Measurements from ENCODE around the gene OXGR1.

Gene OXGR1

GRCh38 chr13:97015661-97016350, 21.5 kb upstream of the OXGR1 start:
- Histone ChIP-seq H3K36me3 (ENCODE audit: low read depth) (no peaks in the 10 kb centered on the region), H3K27ac (ENCODE audit: poor library complexity, severe bottlenecking) (no peak overlapping the region), H3K4me1 (ENCODE audit: insufficient read depth, poor library complexity, severe bottlenecking) (no peaks in the 10 kb centered on the region), H3K9me3 (ENCODE audit: severe bottlenecking) (no peaks in the 10 kb centered on the region), H3K27me3 (ENCODE audit: insufficient read depth, poor library complexity, severe bottlenecking) (peaks cover 28% of the 10 kb centered on the region), H3K4me3 (ENCODE audit: severe bottlenecking) (no peak overlapping the region)
- TF ChIP-seq, protein P1, sequence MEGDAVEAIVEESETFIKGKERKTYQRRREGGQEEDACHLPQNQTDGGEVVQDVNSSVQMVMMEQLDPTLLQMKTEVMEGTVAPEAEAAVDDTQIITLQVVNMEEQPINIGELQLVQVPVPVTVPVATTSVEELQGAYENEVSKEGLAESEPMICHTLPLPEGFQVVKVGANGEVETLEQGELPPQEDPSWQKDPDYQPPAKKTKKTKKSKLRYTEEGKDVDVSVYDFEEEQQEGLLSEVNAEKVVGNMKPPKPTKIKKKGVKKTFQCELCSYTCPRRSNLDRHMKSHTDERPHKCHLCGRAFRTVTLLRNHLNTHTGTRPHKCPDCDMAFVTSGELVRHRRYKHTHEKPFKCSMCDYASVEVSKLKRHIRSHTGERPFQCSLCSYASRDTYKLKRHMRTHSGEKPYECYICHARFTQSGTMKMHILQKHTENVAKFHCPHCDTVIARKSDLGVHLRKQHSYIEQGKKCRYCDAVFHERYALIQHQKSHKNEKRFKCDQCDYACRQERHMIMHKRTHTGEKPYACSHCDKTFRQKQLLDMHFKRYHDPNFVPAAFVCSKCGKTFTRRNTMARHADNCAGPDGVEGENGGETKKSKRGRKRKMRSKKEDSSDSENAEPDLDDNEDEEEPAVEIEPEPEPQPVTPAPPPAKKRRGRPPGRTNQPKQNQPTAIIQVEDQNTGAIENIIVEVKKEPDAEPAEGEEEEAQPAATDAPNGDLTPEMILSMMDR (IDR thresholded peaks at IDR 0.05; ENCODE audit: poor library complexity, severe bottlenecking): no peak
- no peak for ATAC-seq (ENCODE audit: low read depth)
- no peak for DNase-seq (ENCODE audit: low spot score)

GRCh38 chr13:97012251-97013048, 18.2 kb upstream of the OXGR1 start:
- DNase-seq (ENCODE audit: low spot score) (no peak), ATAC-seq (ENCODE audit: low read depth) (no peak)
- no peaks in the 10 kb centered on the region for H3K4me1 ChIP-seq (ENCODE audit: insufficient read depth, poor library complexity, severe bottlenecking)
- H3K9me3 ChIP-seq (ENCODE audit: severe bottlenecking): no peaks in the 10 kb centered on the region
- no peaks in the 10 kb centered on the region for H3K36me3 ChIP-seq (ENCODE audit: low read depth)
- no peak overlapping the region for H3K4me3 ChIP-seq (ENCODE audit: severe bottlenecking)
- H3K27ac ChIP-seq (ENCODE audit: poor library complexity, severe bottlenecking): no peak overlapping the region
- H3K27me3 ChIP-seq (ENCODE audit: insufficient read depth, poor library complexity, severe bottlenecking): peaks cover 4% of the 10 kb centered on the region
- TF ChIP-seq, protein P1 (IDR thresholded peaks at IDR 0.05; ENCODE audit: poor library complexity, severe bottlenecking): no peak

GRCh38 chr13:97011446-97012131, 17.3 kb upstream of the OXGR1 start:
- Histone ChIP-seq H3K4me1 (ENCODE audit: insufficient read depth, poor library complexity, severe bottlenecking) (no peaks in the 10 kb centered on the region), H3K27me3 (ENCODE audit: insufficient read depth, poor library complexity, severe bottlenecking) (peaks cover 4% of the 10 kb centered on the region), H3K9me3 (ENCODE audit: severe bottlenecking) (no peaks in the 10 kb centered on the region), H3K27ac (ENCODE audit: poor library complexity, severe bottlenecking) (no peak overlapping the region), H3K36me3 (ENCODE audit: low read depth) (no peaks in the 10 kb centered on the region), H3K4me3 (ENCODE audit: severe bottlenecking) (no peak overlapping the region)
- no peak for ATAC-seq (ENCODE audit: low read depth)
- TF ChIP-seq, protein P1 (IDR thresholded peaks at IDR 0.05; ENCODE audit: poor library complexity, severe bottlenecking): no peak
- no peak for DNase-seq (ENCODE audit: low spot score)

GRCh38 chr13:97008643-97009042, 14.4 kb upstream of the OXGR1 start:
- DNase-seq (ENCODE audit: low spot score) (no peak), ATAC-seq (ENCODE audit: low read depth) (no peak)
- Histone ChIP-seq H3K4me3 (ENCODE audit: severe bottlenecking) (no peak overlapping the region), H3K27ac (ENCODE audit: poor library complexity, severe bottlenecking) (no peak overlapping the region), H3K9me3 (ENCODE audit: severe bottlenecking) (no peaks in the 10 kb centered on the region), H3K27me3 (ENCODE audit: insufficient read depth, poor library complexity, severe bottlenecking) (no peaks in the 10 kb centered on the region), H3K36me3 (ENCODE audit: low read depth) (no peaks in the 10 kb centered on the region), H3K4me1 (ENCODE audit: insufficient read depth, poor library complexity, severe bottlenecking) (no peaks in the 10 kb centered on the region)
- TF ChIP-seq, protein P1 (IDR thresholded peaks at IDR 0.05; ENCODE audit: poor library complexity, severe bottlenecking): no peak

Data from RWPE2 (cell line).